Measurements from ENCODE around the gene RUNDC3A. TPM values are rescaled to one million over a fixed set of nuclear protein-coding genes. Genes with fewer than 3 reads are reported as not detected.

Gene RUNDC3A
- total and polyA plus RNA-seq, 2 of the 13 experiments (the other 11 are each of a cell fraction or from before 2014, with no cell fraction given), result 0.25 TPM; not detected in 1

- TF ChIP-seq, protein P1, sequence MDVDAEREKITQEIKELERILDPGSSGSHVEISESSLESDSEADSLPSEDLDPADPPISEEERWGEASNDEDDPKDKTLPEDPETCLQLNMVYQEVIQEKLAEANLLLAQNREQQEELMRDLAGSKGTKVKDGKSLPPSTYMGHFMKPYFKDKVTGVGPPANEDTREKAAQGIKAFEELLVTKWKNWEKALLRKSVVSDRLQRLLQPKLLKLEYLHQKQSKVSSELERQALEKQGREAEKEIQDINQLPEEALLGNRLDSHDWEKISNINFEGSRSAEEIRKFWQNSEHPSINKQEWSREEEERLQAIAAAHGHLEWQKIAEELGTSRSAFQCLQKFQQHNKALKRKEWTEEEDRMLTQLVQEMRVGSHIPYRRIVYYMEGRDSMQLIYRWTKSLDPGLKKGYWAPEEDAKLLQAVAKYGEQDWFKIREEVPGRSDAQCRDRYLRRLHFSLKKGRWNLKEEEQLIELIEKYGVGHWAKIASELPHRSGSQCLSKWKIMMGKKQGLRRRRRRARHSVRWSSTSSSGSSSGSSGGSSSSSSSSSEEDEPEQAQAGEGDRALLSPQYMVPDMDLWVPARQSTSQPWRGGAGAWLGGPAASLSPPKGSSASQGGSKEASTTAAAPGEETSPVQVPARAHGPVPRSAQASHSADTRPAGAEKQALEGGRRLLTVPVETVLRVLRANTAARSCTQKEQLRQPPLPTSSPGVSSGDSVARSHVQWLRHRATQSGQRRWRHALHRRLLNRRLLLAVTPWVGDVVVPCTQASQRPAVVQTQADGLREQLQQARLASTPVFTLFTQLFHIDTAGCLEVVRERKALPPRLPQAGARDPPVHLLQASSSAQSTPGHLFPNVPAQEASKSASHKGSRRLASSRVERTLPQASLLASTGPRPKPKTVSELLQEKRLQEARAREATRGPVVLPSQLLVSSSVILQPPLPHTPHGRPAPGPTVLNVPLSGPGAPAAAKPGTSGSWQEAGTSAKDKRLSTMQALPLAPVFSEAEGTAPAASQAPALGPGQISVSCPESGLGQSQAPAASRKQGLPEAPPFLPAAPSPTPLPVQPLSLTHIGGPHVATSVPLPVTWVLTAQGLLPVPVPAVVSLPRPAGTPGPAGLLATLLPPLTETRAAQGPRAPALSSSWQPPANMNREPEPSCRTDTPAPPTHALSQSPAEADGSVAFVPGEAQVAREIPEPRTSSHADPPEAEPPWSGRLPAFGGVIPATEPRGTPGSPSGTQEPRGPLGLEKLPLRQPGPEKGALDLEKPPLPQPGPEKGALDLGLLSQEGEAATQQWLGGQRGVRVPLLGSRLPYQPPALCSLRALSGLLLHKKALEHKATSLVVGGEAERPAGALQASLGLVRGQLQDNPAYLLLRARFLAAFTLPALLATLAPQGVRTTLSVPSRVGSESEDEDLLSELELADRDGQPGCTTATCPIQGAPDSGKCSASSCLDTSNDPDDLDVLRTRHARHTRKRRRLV (CRISPR knock-in tag; IDR thresholded peaks at IDR 0.05), result no peak
- TF ChIP-seq SOX5 (CRISPR knock-in tag; IDR thresholded peaks at IDR 0.05; ENCODE audit: borderline replicate concordance), result 0 out of 2 replicates have a peak, but pooled peaks have one; percentile 11
- TF ChIP-seq GZF1 (CRISPR knock-in tag; IDR thresholded peaks at IDR 0.05), result 0 out of 2 replicates have a peak, but pooled peaks have one; percentile 19
- TF ChIP-seq ZNF772 (CRISPR knock-in tag; IDR thresholded peaks at IDR 0.05), result no peak
- no peak for TF ChIP-seq ZNF329 (CRISPR knock-in tag; IDR thresholded peaks at IDR 0.05; ENCODE audit: low read depth)
- TF ChIP-seq ZNF503 (CRISPR knock-in tag; IDR thresholded peaks at IDR 0.05), result no peak
- TF ChIP-seq USF2 (IDR thresholded peaks at IDR 0.05; ENCODE audit: low read depth, low read length), result no peak
- TF ChIP-seq USF2 (CRISPR knock-in tag; IDR thresholded peaks at IDR 0.05; ENCODE audit: borderline replicate concordance), result no peak
- 0 out of 2 replicates have a peak, but pooled peaks have one; percentile 7 for TF ChIP-seq ELF3 (CRISPR knock-in tag; IDR thresholded peaks at IDR 0.05)
- peak; percentile 51; the same call in 1 of the 2 replicates for TF ChIP-seq ZNF670 (CRISPR knock-in tag; IDR thresholded peaks at IDR 0.05; ENCODE audit: borderline replicate concordance)
- TF ChIP-seq SETDB1 (CRISPR knock-in tag; IDR thresholded peaks at IDR 0.05; ENCODE audit: borderline replicate concordance), result no peak
- TF ChIP-seq MAFG (CRISPR knock-in tag; IDR thresholded peaks at IDR 0.05), result no peak
- TF ChIP-seq ZGPAT (CRISPR knock-in tag; IDR thresholded peaks at IDR 0.05), result 0 out of 2 replicates have a peak, but pooled peaks have one; percentile 37
- TF ChIP-seq ZSCAN9 (CRISPR knock-in tag; IDR thresholded peaks at IDR 0.05; ENCODE audit: borderline replicate concordance), result peak; percentile 34; the same call in 1 of the 2 replicates
- TF ChIP-seq, protein P2, sequence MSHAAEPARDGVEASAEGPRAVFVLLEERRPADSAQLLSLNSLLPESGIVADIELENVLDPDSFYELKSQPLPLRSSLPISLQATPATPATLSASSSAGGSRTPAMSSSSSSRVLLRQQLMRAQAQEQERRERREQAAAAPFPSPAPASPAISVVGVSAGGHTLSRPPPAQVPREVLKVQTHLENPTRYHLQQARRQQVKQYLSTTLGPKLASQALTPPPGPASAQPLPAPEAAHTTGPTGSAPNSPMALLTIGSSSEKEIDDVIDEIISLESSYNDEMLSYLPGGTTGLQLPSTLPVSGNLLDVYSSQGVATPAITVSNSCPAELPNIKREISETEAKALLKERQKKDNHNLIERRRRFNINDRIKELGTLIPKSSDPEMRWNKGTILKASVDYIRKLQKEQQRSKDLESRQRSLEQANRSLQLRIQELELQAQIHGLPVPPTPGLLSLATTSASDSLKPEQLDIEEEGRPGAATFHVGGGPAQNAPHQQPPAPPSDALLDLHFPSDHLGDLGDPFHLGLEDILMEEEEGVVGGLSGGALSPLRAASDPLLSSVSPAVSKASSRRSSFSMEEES (CRISPR knock-in tag; IDR thresholded peaks at IDR 0.05), result no peak
- no peak for TF ChIP-seq PHF5A (CRISPR knock-in tag; IDR thresholded peaks at IDR 0.05; ENCODE audit: low read depth, unreplicated experiment)
These were observed 54.7 kb downstream of the RUNDC3A start (continued) for GRCh38 chr17:44362949-44363612.
